Suppressor macrophage (primary cell): ENCODE data around the gene BTG4.

ENCODE experiments used
- DNase-seq, 4 experiments: peaks; one replicate each; pipeline ENCODE4 v3.0.0-alpha.2; 2020 to 2022

The BTG4 gene

GRCh38 chr11:111537336-111537860 is 25.2 kb upstream of the BTG4 start:
- no peak for DNase-seq

- no peak for DNase-seq
Measured at GRCh38 chr11:111535281-111535680, 23.1 kb upstream of the BTG4 start.

- DNase-seq, result peak; percentile 13 to 47 (median 35)
Measured at GRCh38 chr11:111532365-111532709, 20.2 kb upstream of the BTG4 start.

- peak; percentile 86 to 94 (median 92) for DNase-seq
Measured at GRCh38 chr11:111531687-111532364, 19.6 kb upstream of the BTG4 start.

- DNase-seq, result no peak
Measured at GRCh38 chr11:111531136-111531535, 18.9 kb upstream of the BTG4 start.

GRCh38 chr11:111530091-111530490 is 17.9 kb upstream of the BTG4 start:
- DNase-seq, result peak in 3 of 4 experiments; percentile 40 to 58 (median 56)

- DNase-seq, result no peak
Measured at GRCh38 chr11:111528557-111528956, 16.4 kb upstream of the BTG4 start.

- DNase-seq, result no peak
Measured at GRCh38 chr11:111527279-111527678, 15.1 kb upstream of the BTG4 start.

- peak; percentile 12 to 70 (median 36) for DNase-seq
Measured at GRCh38 chr11:111526501-111526900, 14.3 kb upstream of the BTG4 start.

- DNase-seq, result no peak
Measured at GRCh38 chr11:111525456-111525855, 13.3 kb upstream of the BTG4 start.

- peak; percentile 49 to 79 (median 62) for DNase-seq
Measured at GRCh38 chr11:111524056-111524455, 11.9 kb upstream of the BTG4 start.

- DNase-seq, result no peak
Measured at GRCh38 chr11:111523343-111523742, 11.2 kb upstream of the BTG4 start.

- no peak for DNase-seq
Measured at GRCh38 chr11:111522426-111522825, 10.2 kb upstream of the BTG4 start.

GRCh38 chr11:111521135-111521534 is 8.9 kb upstream of the BTG4 start:
- DNase-seq, result no peak

- no peak for DNase-seq
Measured at GRCh38 chr11:111520560-111520959, 8.4 kb upstream of the BTG4 start.

- no peak for DNase-seq
Measured at GRCh38 chr11:111518668-111519067, 6.5 kb upstream of the BTG4 start.

- DNase-seq, result no peak
Measured at GRCh38 chr11:111515591-111515990, 3.4 kb upstream of the BTG4 start.

- peak in 2 of 4 experiments; percentile 4 to 15 for DNase-seq
Measured at GRCh38 chr11:111514216-111515031, 2.2 kb upstream of the BTG4 start, which contains the start of gene HOATZ. Gene HOATZ (plus strand): TSS chr11:111514778. CDS start chr11:111514785, 7 bp downstream.

- DNase-seq, result no peak
Measured at GRCh38 chr11:111513240-111513605, 1.0 kb upstream of the BTG4 start.

- DNase-seq, result no peak
Measured at GRCh38 chr11:111510311-111510710, 1.9 kb downstream of the BTG4 start.

- no peak for DNase-seq
Measured at GRCh38 chr11:111502611-111503010, 9.6 kb downstream of the BTG4 start.

- no peak for DNase-seq
Measured at GRCh38 chr11:111500481-111500880, 11.7 kb downstream of the BTG4 start.

GRCh38 chr11:111499483-111499882 is 12.7 kb downstream of the BTG4 start:
- no peak for DNase-seq

- DNase-seq, result no peak
Measured at GRCh38 chr11:111494040-111494439, 18.1 kb downstream of the BTG4 start.
